A673 (cell line): ENCODE data around the gene CAPNS2. TPM values are rescaled to one million over a fixed set of nuclear protein-coding genes. Genes with fewer than 3 reads are reported as not detected.

Source experiments
- BruUV-seq: library from RNA; stranded (reverse); fragments of 400-500 nt; replicated peaks from 2 replicates; lab custom pipeline; 2021; lab: Mats Ljungman, UMichigan
- CTCF ChIA-PET: fragments of 300-600 bp; sonication (Branson Sonifier 250); formaldehyde crosslinking; loops from one replicate; lab custom pipeline; 2022; ENCODE audit warnings: antibody characterized with exemption; lab: Charles Lee
- POLR2A ChIA-PET: fragments of 300-600 bp; sonication (Branson Sonifier 250); formaldehyde crosslinking; loops from one replicate; lab custom pipeline; 2022; ENCODE audit warnings: antibody characterized with exemption; ENCODE audit not compliant: low non-redundant PET; lab: Charles Lee
- DNase-seq: peaks from one replicate; pipeline ENCODE4 v3.0.0-alpha.2; 2015; ENCODE audit warnings: low spot score
- H3K27ac ChIP-seq: fragments of 200-600 bp; sonication (generic); 2 replicates; pipeline ENCODE4 v1.5.1; 2016; ENCODE audit warnings: mixed run types, low read depth, mild to moderate bottlenecking, mixed read lengths, antibody characterized with exemption, low read length; ENCODE audit not compliant: poor library complexity, severe bottlenecking
- H3K27me3 ChIP-seq: fragments of 200-600 bp; sonication (generic); replicated peaks from 2 replicates; pipeline ENCODE4 v1.6.1; 2017; ENCODE audit warnings: mixed run types, low read depth, mild to moderate bottlenecking, mixed read lengths, antibody characterized with exemption, low read length; ENCODE audit not compliant: insufficient read depth, poor library complexity
- H3K36me3 ChIP-seq: fragments of 200-600 bp; sonication (generic); 2 replicates; pipeline ENCODE4 v1.6.1; 2016; ENCODE audit warnings: mixed run types, mild to moderate bottlenecking, mixed read lengths, antibody characterized with exemption, low read length; ENCODE audit not compliant: insufficient read depth, poor library complexity, severe bottlenecking
- H3K4me1 ChIP-seq: fragments of 200-600 bp; sonication (generic); 2 replicates; pipeline ENCODE4 v1.6.1; 2017; ENCODE audit warnings: mixed run types, mild to moderate bottlenecking, mixed read lengths, antibody characterized with exemption, low read length; ENCODE audit not compliant: insufficient read depth, poor library complexity, severe bottlenecking
- H3K4me3 ChIP-seq: fragments of 200-600 bp; sonication (generic); 2 replicates; pipeline ENCODE4 v1.5.1; 2016; ENCODE audit warnings: low read depth, mixed run types, mild to moderate bottlenecking, mixed read lengths, low read length; ENCODE audit not compliant: poor library complexity, severe bottlenecking
- H3K9me3 ChIP-seq: fragments of 200-600 bp; sonication (generic); 2 replicates; pipeline ENCODE4 v1.6.1; 2016; ENCODE audit warnings: mixed run types, low read depth, mild to moderate bottlenecking, mixed read lengths, antibody characterized with exemption, low read length; ENCODE audit not compliant: poor library complexity, severe bottlenecking
- CTCF ChIP-seq: fragments of 300-800, 200-600 bp; sonication (generic); conservative IDR thresholded peaks from 2 replicates; pipeline ENCODE4 v1.5.1; 2017; ENCODE audit warnings: low read depth, mild to moderate bottlenecking, antibody characterized with exemption, low read length, moderate library complexity, mixed read lengths
- EZH2 ChIP-seq: fragments of 200-600 bp; sonication (generic); IDR thresholded peaks from 2 replicates; pipeline ENCODE4 v1.6.1; 2017; ENCODE audit warnings: borderline replicate concordance, low read depth, mild to moderate bottlenecking, mixed read lengths, antibody characterized with exemption, low read length; ENCODE audit not compliant: poor library complexity, severe bottlenecking
- intact Hi-C: fragments of 100-400 bp; cut with micrococcal nuclease; formaldehyde crosslinking; loops from one replicate; pipeline ENCODE4 v1.10.0; 2022; ENCODE audit not compliant: unreplicated experiment
- total RNA-seq: library from RNA; stranded (reverse); gene quantifications from 2 replicates; pipeline ENCODE4 v1.2.3, GENCODE V29; 2021

The CAPNS2 gene
- total RNA-seq, 1 experiment from 2014 or later: not detected

- DNase-seq: no peak
- TF ChIP-seq EZH2: no peak
- no peak for TF ChIP-seq CTCF
- no peaks in the 10 kb centered on the region for H3K27me3 ChIP-seq
- ChIA-PET CTCF (no interaction called here), POLR2A (no interaction called here)
- no peak overlapping the region for H3K27ac ChIP-seq
- H3K36me3 ChIP-seq: no peaks in the 10 kb centered on the region
- no TSS peak for BruUV-seq
- intact Hi-C loops: no loop called here
- no peaks in the 10 kb centered on the region for H3K4me1 ChIP-seq
- no peaks in the 10 kb centered on the region for H3K9me3 ChIP-seq
- no peak overlapping the region for H3K4me3 ChIP-seq
Measured at GRCh38 chr16:55572439-55572838, 6.0 kb downstream of the CAPNS2 start.

DNA sequence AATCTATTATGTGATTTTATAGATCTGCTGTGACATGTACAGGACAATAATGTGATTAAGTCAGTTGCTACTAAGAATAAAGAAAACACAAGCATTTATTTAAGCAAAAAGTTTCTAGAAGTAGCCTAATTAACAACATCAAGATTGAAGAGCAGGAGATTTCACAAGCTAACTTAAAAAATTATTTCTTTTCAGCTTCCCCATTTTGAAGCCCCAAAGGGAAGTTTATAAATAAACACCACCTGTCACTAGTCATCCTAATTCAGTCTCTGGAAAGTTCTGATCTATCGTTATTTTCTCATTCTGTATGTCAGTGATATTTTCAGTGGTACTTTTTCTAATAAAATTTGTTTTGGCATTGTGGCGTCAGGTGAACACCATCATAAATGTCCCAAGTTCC, 8.3 kb downstream of the CAPNS2 start:
- Histone ChIP-seq H3K9me3 (no peaks in the 10 kb centered on the region), H3K27ac (no peak overlapping the region), H3K4me3 (no peak overlapping the region), H3K27me3 (no peaks in the 10 kb centered on the region), H3K36me3 (no peaks in the 10 kb centered on the region), H3K4me1 (no peaks in the 10 kb centered on the region)
- no peak for DNase-seq
- CTCF ChIA-PET: no interaction called here
- BruUV-seq: no TSS peak
- POLR2A ChIA-PET: no interaction called here
- intact Hi-C loops: no loop called here
- no peak for TF ChIP-seq EZH2
- no peak for TF ChIP-seq CTCF

DNA sequence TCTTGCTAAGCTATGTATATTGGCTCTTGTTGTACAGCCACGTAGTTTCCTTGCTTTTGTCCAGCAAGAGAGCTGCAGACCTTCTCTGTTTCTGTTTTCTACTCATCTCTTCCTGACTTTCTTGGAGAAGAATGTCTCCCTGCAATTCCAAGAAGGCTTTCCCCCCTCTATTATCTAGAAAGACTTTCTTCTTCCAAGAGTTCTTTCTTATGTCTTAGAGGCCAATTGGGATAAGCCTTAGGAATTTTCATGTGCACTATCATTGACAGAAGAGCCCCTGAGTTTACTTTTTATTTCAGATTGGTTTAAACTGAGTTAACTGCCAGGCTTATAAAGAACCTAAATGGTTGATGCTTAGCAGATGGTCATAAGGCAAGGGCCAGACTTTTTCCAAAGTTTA, 9.0 kb downstream of the CAPNS2 start:
- H3K27me3 ChIP-seq: no peaks in the 10 kb centered on the region
- TF ChIP-seq EZH2 (no peak), CTCF (no peak)
- POLR2A ChIA-PET: no interaction called here
- CTCF ChIA-PET: no interaction called here
- H3K4me3 ChIP-seq: no peak overlapping the region
- H3K4me1 ChIP-seq: no peaks in the 10 kb centered on the region
- no peak for DNase-seq
- H3K36me3 ChIP-seq: no peaks in the 10 kb centered on the region
- no peaks in the 10 kb centered on the region for H3K9me3 ChIP-seq
- no TSS peak for BruUV-seq
- intact Hi-C loops: no loop called here
- H3K27ac ChIP-seq: no peak overlapping the region
